ENCODE data around the gene SLC1A2.

- no peak for TF ChIP-seq POLR2A (IDR thresholded peaks at IDR 0.05; ENCODE audit: low read depth, low read length)
- TF ChIP-seq POLR2AphosphoS5 (IDR thresholded peaks at IDR 0.05; ENCODE audit: low read depth, low read length): no peak
These were observed 172.6 kb downstream of the SLC1A2 start for GRCh38 chr11:35246745-35247144.
